Measurements from ENCODE around the gene LIN7C. TPM values are rescaled to one million over a fixed set of nuclear protein-coding genes. Genes with fewer than 3 reads are reported as not detected.

LIN7C gene
- total and polyA plus RNA-seq, 9 of the 15 experiments (the other 6 are each of a cell fraction or from before 2014, with no cell fraction given) = 10.8 to 52.7 (median 21.5) TPM

DNA sequence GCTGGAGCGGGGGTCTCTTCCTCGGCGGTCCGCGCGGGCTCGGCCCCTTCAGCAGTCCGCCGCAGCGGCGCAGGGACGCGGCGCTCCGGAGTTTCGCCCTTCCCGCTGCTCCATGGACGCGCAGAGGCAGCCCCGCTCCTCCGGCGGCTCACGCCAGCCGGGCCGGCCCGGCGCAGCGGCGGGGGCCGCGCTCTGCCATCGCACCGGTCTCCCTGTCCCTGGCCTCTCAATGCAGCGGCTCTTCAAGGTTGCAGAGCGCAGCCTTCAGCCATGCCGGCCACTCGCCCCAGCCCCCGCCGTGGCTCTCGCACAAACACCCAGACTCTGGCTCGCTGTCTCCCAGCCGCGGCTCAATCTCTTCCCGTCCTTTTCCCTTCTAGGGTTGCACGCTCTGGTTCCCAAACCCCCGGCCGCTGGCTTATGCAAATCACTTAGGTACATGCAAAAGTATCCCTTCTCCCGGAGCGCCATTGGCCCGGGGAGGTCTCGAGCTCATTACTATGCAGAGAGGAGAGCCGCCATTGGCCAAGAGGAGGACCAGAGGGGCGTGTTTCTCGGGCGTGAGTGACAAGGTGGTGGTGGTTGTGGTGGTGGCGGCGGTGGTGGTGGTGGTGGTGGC, 34.1 kb downstream of the LIN7C start, which contains the start of gene LGR4 (continued):
- TF ChIP-seq, protein P1, sequence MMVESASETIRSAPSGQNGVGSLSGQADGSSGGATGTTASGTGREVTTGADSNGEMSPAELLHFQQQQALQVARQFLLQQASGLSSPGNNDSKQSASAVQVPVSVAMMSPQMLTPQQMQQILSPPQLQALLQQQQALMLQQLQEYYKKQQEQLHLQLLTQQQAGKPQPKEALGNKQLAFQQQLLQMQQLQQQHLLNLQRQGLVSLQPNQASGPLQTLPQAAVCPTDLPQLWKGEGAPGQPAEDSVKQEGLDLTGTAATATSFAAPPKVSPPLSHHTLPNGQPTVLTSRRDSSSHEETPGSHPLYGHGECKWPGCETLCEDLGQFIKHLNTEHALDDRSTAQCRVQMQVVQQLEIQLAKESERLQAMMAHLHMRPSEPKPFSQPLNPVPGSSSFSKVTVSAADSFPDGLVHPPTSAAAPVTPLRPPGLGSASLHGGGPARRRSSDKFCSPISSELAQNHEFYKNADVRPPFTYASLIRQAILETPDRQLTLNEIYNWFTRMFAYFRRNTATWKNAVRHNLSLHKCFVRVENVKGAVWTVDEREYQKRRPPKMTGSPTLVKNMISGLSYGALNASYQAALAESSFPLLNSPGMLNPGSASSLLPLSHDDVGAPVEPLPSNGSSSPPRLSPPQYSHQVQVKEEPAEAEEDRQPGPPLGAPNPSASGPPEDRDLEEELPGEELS (CRISPR knock-in tag; IDR thresholded peaks at IDR 0.05; ENCODE audit: borderline replicate concordance) = no peak
- TF ChIP-seq KDM5B (IDR thresholded peaks at IDR 0.05; ENCODE audit: insufficient replicate concordance, low read depth, low read length) (peak; percentile 68), ZNF140 (CRISPR knock-in tag; IDR thresholded peaks at IDR 0.05) (no peak), NELFE (IDR thresholded peaks at IDR 0.05; ENCODE audit: insufficient read depth, insufficient read length) (no peak), NBN (IDR thresholded peaks at IDR 0.05; ENCODE audit: low read depth) (no peak), GABPB2 (CRISPR knock-in tag; conservative IDR thresholded peaks at IDR 0.05) (no peak), SMARCA5 (IDR thresholded peaks at IDR 0.05) (no peak), NRF1 (conservative IDR thresholded peaks at IDR 0.05 in 1 of 2, IDR thresholded peaks at IDR 0.05 in 1 of 2) (peak; percentile 60 to 63; a peak in 2 of 4 replicates), RCOR1 (IDR thresholded peaks at IDR 0.05; ENCODE audit: borderline replicate concordance in 1 of 2, low read depth in 2 of 2, low read length in 2 of 2) (no peak), RBBP5 (IDR thresholded peaks at IDR 0.05; ENCODE audit: borderline replicate concordance, insufficient read depth, low read length, poor library complexity, severe bottlenecking) (peak; percentile 80), HDAC1 (IDR thresholded peaks at IDR 0.05) (no peak), ZFX (CRISPR knock-in tag; IDR thresholded peaks at IDR 0.05) (0 out of 2 replicates have a peak, but pooled peaks have one; percentile 38), NFE2L1 (tag; IDR thresholded peaks at IDR 0.05; ENCODE audit: borderline replicate concordance, low read depth) (no peak), PRMT5 (CRISPR knock-in tag; IDR thresholded peaks at IDR 0.05) (no peak), TCFL5 (CRISPR knock-in tag; conservative IDR thresholded peaks at IDR 0.05) (no peak), ZNF232 (CRISPR knock-in tag; IDR thresholded peaks at IDR 0.05) (no peak), ZNF217 (CRISPR knock-in tag; IDR thresholded peaks at IDR 0.05) (no peak)
- TF ChIP-seq, protein P2, sequence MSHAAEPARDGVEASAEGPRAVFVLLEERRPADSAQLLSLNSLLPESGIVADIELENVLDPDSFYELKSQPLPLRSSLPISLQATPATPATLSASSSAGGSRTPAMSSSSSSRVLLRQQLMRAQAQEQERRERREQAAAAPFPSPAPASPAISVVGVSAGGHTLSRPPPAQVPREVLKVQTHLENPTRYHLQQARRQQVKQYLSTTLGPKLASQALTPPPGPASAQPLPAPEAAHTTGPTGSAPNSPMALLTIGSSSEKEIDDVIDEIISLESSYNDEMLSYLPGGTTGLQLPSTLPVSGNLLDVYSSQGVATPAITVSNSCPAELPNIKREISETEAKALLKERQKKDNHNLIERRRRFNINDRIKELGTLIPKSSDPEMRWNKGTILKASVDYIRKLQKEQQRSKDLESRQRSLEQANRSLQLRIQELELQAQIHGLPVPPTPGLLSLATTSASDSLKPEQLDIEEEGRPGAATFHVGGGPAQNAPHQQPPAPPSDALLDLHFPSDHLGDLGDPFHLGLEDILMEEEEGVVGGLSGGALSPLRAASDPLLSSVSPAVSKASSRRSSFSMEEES (CRISPR knock-in tag; IDR thresholded peaks at IDR 0.05) = no peak
- TF ChIP-seq, protein P3, sequence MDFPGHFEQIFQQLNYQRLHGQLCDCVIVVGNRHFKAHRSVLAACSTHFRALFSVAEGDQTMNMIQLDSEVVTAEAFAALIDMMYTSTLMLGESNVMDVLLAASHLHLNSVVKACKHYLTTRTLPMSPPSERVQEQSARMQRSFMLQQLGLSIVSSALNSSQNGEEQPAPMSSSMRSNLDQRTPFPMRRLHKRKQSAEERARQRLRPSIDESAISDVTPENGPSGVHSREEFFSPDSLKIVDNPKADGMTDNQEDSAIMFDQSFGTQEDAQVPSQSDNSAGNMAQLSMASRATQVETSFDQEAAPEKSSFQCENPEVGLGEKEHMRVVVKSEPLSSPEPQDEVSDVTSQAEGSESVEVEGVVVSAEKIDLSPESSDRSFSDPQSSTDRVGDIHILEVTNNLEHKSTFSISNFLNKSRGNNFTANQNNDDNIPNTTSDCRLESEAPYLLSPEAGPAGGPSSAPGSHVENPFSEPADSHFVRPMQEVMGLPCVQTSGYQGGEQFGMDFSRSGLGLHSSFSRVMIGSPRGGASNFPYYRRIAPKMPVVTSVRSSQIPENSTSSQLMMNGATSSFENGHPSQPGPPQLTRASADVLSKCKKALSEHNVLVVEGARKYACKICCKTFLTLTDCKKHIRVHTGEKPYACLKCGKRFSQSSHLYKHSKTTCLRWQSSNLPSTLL (IDR thresholded peaks at IDR 0.05) = no peak
- TF ChIP-seq, protein P4, sequence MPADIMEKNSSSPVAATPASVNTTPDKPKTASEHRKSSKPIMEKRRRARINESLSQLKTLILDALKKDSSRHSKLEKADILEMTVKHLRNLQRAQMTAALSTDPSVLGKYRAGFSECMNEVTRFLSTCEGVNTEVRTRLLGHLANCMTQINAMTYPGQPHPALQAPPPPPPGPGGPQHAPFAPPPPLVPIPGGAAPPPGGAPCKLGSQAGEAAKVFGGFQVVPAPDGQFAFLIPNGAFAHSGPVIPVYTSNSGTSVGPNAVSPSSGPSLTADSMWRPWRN (IDR thresholded peaks at IDR 0.05; ENCODE audit: low read depth) = no peak
- TF ChIP-seq, protein P5, sequence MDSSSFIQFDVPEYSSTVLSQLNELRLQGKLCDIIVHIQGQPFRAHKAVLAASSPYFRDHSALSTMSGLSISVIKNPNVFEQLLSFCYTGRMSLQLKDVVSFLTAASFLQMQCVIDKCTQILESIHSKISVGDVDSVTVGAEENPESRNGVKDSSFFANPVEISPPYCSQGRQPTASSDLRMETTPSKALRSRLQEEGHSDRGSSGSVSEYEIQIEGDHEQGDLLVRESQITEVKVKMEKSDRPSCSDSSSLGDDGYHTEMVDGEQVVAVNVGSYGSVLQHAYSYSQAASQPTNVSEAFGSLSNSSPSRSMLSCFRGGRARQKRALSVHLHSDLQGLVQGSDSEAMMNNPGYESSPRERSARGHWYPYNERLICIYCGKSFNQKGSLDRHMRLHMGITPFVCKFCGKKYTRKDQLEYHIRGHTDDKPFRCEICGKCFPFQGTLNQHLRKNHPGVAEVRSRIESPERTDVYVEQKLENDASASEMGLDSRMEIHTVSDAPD (CRISPR knock-in tag; IDR thresholded peaks at IDR 0.05) = no peak
